AG09309 (cell line): ENCODE results near the gene ATP5ME.

Experiments
- DNase-seq: peaks from one replicate; pipeline ENCODE4 v3.0.0-alpha.2; 2010; ENCODE audit warnings: low read depth
- H3K4me3 ChIP-seq: 2 replicates; pipeline ENCODE4 v1.5.1; 2011; ENCODE audit warnings: mild to moderate bottlenecking, low read depth, low read length, moderate library complexity; ENCODE audit not compliant: control insufficient read depth
- TF ChIP-seq, protein P1 (sequence below): IDR thresholded peaks from 2 replicates; pipeline ENCODE4 v1.5.1; 2011; ENCODE audit warnings: mild to moderate bottlenecking, low read depth, low read length, inconsistent platforms; ENCODE audit not compliant: insufficient read depth, control insufficient read depth; ENCODE audit errors: missing control alignments

Gene ATP5ME

GRCh38 chr4:634599-634985 is 39.5 kb downstream of the ATP5ME start:
- no peak for DNase-seq
- TF ChIP-seq, protein P1, sequence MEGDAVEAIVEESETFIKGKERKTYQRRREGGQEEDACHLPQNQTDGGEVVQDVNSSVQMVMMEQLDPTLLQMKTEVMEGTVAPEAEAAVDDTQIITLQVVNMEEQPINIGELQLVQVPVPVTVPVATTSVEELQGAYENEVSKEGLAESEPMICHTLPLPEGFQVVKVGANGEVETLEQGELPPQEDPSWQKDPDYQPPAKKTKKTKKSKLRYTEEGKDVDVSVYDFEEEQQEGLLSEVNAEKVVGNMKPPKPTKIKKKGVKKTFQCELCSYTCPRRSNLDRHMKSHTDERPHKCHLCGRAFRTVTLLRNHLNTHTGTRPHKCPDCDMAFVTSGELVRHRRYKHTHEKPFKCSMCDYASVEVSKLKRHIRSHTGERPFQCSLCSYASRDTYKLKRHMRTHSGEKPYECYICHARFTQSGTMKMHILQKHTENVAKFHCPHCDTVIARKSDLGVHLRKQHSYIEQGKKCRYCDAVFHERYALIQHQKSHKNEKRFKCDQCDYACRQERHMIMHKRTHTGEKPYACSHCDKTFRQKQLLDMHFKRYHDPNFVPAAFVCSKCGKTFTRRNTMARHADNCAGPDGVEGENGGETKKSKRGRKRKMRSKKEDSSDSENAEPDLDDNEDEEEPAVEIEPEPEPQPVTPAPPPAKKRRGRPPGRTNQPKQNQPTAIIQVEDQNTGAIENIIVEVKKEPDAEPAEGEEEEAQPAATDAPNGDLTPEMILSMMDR = no peak
- no peak overlapping the region for H3K4me3 ChIP-seq

DNA sequence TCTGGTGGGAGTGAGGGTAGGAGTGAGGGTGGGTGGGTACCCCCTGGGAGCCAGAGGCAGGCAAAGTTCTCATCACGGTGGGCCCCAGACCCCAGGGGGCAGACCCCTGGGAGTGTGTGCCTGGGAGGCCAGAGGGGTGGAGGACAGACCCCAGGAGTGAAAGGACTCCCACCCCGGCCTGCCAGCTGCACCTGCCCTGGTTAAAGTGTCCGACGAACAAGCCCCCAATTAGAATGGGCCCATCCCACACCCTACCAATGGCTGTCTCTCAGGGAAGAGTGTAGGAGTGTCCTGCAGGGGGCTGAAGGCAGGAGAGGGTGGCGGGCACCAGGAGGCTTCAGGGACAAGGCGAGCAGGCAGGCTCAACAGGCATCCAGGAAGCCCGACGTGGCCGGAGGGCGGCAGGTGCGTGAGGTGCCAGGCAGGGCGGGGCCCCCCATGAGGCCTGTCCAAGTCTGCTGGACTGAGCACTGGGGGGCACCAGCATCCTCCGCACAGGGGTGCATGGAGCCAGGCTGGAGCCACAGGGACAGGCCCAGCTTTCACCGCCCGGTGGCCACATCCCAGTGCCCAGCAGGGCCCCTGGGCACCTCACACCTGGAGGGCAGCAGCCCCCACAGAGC is 40.0 kb downstream of the ATP5ME start:
- no peak for DNase-seq
- TF ChIP-seq, protein P1 = no peak
- H3K4me3 ChIP-seq = no peak overlapping the region

DNA sequence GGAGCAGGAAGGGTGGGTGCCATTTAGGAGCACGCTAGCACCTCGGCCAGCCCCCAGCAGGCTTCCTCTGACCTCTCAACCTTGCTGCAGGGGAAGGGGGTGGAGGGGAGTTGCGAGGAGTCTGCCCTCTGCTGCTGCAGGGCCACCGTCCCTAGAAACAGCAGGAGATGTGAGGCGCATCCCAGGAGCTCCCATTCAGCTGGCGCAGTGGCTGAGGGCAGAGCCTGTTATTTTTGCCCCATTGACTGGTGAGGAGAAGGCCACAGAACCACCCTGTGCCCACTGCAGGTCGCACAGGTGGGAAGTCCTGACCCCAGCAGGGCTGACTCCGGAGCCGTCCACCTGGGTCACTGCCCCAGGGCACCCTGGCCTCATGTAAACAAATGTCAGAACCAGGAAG is 40.7 kb downstream of the ATP5ME start:
- TF ChIP-seq, protein P1 = no peak
- no peak overlapping the region for H3K4me3 ChIP-seq
- no peak for DNase-seq

- no peak for DNase-seq
- H3K4me3 ChIP-seq = no peak overlapping the region
- TF ChIP-seq, protein P1 = no peak
These were observed 41.1 kb downstream of the ATP5ME start for GRCh38 chr4:632926-633325.

DNA sequence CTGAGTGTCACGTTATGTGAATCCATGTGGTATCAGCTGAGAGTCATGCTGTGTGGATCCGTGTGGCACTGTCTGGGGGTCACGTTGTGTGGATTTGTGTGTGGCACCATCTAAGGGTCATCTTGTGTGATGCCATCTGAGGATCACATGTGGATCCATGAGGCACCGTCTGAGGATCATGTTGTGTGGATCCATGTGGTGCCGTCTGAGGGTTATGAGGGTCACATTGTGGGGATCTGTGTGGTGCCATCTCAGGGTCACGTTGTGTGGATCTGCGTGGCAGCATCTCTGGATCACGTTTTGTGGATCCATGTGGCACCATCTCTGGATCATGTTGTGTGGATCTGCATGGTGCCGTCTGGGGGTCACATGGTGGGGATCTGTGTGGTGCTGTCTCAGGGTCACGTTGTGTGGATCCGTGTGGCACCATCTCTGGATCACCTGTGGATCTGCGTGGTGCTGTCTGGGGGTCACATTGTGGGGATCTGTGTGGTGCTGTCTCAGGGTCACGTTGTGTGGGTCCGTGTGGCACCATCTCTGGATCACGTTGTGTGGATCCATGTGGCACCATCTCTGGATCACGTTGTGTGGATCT is 41.8 kb downstream of the ATP5ME start:
- H3K4me3 ChIP-seq = no peak overlapping the region
- no peak for DNase-seq
- TF ChIP-seq, protein P1 = no peak

- H3K4me3 ChIP-seq = no peak overlapping the region
- DNase-seq = no peak
- TF ChIP-seq, protein P1 = no peak
These were observed 43.4 kb downstream of the ATP5ME start for GRCh38 chr4:630656-631055.
